RPMI8226 (cell line): ENCODE measurements around the gene NOS2.
"Not testable (repeated sequence)": the region's sequence is repeated elsewhere in the genome, so short reads cannot be mapped to it uniquely, and the experiment has no call there.

Experiments
- DNase-seq: peaks from one replicate; pipeline ENCODE4 v3.0.0-alpha.2; 2015

The NOS2 gene

GRCh38 chr17:27783440-27784350 is 16.6 kb downstream of the NOS2 start:
- DNase-seq: no peak

- no peak for DNase-seq
Observed at GRCh38 chr17:27782791-27783206, 17.5 kb downstream of the NOS2 start.

- DNase-seq: no peak
Observed at GRCh38 chr17:27780828-27781404, 19.4 kb downstream of the NOS2 start.

DNA sequence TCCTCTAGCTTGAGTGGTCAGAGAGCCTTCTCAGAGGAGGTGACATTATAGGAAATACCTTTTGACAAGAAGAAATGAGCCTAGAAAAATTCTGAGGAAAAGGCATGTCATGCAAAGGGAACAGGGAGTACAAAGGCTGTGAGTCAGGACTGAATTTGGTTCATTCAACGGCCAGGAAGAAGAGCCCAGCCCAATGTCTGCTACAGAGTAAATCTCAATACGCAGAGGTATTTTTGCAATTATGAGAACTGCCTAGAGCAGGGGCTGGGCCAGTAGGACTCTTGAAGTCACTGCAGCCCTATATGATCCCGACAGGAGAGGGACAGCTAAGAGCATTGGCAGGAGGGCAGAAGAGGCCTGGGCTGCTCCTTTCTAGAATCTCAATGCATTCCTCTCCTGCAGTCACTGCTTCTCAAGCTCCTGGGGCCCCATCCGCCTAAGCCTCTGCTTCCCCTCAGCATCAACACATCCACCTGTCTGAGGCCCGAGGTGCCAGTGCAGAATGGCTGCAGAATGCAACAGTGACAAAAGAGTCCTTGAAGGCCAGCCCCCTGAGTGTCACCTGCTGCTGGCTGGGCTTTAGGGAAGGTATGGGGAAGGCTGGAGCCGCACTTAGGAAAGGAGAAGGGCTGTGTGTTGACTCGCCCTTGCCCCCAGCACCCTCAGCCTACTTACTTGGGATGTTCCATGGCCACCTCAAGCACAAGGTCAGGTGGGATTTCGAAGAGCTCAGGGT is 20.1 kb downstream of the NOS2 start:
- no peak for DNase-seq

GRCh38 chr17:27778183-27778582 is 22.1 kb downstream of the NOS2 start:
- DNase-seq: no peak

DNA sequence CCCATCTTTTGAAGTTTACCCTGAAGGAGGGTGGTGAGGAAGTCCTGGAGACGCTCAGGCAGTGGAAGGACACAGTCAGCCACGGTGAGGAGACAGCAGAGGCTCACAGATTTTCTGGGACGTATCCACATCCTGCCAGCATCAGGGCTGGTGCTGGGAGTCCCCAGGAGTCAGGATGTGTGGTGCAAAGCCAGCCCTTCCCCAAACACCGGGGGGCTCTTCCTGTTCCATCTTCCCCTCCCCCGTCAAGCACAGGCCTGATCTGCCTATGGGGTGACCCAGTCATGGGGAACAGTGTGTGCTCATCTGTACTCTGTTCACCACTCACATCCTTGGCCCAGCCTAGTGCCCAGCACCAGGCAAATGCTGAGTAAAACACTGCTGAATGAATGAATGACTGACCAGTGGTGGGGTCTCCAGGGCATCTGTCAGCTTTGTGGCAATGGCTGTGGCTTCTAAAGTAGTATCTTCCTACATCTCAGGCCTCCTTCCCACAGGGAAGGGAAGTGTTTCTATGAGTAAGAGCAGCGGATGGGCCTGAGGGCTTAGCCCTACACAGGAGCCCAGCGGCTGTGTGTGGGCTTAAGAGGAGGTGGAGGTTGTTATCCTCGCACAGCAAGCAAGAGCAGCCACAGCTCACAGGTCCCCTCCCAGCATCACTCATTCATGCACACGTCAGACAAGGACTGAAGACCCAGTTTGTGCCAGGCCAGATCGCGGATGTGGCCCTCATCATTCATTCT is 23.3 kb downstream of the NOS2 start:
- no peak for DNase-seq

- DNase-seq: no peak
Observed at GRCh38 chr17:27771586-27771985, 28.7 kb downstream of the NOS2 start.

DNA sequence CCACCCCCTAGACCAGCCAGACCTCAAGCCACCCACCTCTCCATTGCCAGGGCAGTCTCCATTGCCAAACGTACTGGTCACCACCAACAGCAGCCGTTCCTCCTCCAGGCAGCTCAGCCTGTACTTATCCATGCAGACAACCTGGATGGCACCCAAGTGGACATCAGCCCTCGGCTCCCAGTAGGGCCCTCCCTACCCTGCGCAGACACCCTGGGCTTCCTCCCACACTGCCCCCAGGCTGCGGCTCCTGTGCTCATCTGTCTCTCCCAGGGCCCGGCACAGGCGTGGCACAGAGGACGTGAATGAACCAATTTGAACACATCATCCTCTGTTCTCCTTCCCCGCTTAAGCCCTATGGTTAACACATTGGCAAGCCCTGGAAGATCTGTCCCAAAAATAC is 29.5 kb downstream of the NOS2 start:
- no peak for DNase-seq

DNA sequence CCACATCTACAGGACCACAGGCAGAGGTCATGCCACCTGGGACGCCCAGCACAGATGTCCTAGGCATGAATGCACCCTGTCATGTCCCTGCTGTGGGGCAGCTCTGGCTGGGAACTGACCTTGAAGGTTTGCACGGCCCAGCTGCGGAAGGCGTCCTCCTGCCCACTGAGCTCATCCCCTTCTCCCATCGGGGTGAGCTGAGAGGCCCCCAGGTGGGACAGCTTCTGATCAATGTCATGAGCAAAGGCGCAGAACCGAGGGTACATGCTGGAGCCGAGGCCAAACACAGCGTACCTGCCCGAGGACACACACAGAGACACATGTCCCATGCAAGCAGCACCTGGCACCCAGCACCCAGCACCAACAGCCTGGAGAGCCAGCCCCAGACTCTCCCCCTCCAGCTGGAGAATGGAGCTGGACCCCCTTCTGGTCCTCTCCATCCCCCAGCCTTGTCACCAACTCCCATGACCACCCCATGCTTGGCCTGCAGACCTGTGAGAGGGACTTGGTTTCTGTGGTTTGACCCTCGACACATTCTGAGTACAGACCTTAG is 31.4 kb downstream of the NOS2 start:
- DNase-seq: no peak

DNA sequence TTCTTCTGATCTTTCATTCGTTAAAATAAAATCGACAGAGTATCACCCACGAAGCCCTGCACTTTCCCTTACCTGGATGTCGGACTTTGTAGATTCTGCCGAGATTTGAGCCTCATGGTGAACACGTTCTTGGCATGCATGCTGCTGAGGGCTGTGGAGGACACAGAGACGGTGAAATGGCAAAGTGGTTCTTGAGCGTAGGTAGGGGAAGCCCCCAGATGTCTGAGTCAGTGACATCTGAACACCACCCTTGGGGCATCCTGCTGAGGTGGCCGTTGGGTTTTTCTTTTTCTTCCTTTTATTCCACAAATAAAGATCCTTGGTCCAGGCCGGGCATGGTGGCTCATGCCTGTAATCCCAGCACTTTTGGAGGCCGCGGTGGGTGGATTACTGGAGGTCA is 33.9 kb downstream of the NOS2 start:
- DNase-seq: no peak

DNA sequence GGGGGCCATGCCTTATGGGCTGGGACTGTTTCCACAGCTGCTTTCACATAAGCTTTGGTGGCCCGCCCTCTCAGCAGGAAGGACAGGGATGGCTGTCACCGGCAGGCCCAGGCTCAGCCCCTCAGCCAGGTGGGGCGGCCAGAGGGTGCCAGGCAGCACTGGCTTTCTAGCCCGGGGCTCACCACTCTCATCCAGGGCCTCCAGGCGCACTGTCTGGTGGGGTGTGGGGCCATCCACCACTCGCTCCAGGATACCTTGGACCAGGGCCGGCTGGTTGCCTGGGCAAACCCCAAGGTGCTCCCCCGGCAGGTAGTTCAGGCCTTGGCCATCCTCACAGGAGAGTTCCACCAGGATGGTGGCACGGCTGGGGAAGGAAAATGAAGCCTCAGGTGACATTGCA is 35.0 kb downstream of the NOS2 start:
- DNase-seq: no peak

- no peak for DNase-seq
Observed at GRCh38 chr17:27764589-27764988, 35.7 kb downstream of the NOS2 start.

DNA sequence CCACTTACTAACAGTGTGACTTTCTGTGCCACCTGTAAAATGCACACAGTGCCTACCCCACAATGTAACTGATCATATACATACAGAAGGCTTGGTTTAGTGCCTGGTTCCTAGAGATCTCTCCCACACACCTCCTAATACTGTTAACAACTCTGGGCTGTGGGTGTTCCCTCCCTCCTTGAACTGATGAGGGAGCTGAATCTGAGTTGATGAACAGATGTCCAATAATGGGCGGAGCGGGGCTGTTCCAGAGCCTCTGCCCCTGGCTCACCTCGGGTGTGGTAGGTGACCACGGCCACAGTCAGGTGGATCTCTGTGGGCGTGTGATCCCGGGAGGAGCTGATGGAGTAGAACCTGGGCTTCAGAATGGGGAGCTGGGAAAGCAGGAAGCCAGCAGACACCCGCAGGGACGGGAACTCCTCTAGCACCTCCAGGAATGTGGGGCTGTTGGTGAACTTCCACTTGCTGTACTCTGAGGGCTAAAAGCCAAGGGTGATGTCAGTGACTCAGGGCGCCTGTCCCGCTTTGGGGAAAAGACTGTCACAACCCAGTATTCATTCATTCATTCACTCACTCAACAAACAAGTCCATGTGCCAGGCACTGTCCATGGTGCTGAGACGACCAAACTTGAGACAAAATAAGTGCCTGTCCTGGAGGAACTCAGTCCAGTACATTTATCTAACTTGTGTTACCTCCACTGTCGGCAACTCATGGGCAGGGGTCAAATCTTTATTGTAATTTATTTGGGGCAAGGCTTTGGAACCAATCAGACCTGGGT is 37.6 kb downstream of the NOS2 start:
- peak; percentile 57 for DNase-seq

DNA sequence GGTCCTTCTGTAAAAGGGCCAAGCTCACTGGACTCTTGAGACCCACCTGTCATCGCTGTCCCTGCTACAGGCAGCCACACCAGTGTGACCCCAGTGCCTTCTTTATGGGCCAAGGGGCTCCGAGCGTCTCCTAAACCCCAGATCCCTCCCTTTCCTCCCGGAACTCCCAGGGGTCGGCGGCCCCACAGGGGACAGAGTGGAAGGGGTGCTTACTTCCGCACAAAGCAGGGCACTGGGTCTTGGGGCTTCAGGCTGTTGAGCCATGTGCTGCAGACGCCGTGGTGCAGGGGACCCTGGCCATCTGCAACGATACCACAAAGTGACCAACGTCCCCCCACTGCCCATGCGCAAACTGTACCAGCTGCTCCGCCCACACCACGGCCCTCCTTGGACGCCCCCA is 39.4 kb downstream of the NOS2 start:
- not testable (repeated sequence) for DNase-seq

DNA sequence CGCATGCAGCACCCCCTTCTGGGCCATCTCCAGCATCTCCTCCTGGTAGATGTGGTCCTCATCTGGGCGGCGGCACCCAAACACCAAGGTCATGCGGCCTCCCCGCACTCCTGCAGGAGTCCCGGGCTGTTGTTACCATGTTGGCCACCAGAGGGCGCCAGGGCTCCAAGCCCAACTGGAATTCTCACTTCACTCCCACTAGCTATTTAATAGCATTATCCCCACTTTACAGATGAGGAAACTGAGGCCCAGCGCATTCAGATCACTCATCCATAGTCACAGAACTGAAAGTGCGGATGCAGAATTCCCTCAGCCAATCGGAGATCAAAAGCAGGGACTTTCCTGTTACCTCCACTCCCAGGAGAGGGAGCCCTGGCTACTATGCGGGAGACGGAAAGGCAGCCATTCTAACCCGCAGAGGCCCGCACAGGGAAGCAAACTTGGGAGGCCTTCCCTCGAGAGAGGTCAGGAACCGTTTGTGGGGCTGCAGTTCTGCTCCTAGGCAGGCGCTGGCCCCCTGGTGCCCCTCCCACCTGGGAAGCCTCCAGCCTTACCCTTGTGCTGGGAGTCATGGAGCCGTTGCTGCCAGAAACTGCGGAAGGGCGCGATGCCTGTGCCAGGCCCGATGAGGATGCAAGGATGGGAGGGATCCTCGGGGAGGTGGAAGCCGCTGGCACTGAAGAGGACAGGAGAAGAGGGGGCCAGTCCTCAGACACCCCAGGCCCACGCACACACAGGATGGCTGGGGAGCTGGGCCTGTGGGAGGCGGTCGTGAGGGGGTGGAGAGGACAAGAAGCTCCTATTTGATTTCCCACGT is 40.1 kb downstream of the NOS2 start:
- DNase-seq: peak; percentile 71

- DNase-seq: no peak
Observed at GRCh38 chr17:27759528-27759927, 40.8 kb downstream of the NOS2 start.

DNA sequence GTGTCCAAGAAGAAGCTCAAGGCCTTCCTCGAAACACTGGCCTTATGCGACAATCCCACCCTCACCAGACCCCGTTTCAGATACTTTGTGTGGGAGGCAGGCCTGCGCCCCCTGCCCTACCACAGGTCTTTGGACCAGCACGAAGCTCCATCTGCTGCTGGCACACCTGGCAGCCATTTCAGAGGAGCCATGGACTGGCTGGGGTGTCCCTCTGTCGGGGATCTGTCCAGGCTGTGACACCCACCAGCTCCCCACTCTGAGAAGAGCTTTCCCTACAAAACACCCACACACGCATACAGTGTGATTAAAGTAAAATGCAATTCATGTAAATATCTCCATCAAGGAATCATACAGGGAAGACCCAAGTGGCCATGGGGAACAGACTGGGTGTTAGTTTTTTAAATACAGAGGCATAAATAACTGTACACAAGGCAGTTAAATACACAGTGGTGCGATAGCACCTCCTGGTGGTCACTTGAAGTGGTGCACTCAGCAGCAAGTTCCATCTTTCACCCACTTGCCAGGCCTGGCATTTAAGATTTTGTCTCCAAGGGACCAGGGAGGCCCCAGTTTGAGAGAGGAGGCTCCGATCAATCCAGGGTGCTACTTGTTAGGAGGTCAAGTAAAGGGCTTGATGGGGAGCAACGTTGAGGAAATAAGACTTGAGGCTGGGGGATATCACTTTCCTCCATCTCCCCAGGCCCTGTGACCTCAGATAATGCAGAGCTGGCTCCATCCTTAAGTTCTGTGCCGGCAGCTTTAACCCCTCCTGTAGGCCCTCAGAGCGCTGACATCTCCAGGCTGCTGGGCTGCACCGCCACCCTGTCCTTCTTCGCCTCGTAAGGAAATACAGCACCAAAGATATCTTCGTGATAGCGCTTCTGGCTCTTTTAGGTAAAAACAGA is 43.6 kb downstream of the NOS2 start:
- DNase-seq: peak; percentile 55

DNA sequence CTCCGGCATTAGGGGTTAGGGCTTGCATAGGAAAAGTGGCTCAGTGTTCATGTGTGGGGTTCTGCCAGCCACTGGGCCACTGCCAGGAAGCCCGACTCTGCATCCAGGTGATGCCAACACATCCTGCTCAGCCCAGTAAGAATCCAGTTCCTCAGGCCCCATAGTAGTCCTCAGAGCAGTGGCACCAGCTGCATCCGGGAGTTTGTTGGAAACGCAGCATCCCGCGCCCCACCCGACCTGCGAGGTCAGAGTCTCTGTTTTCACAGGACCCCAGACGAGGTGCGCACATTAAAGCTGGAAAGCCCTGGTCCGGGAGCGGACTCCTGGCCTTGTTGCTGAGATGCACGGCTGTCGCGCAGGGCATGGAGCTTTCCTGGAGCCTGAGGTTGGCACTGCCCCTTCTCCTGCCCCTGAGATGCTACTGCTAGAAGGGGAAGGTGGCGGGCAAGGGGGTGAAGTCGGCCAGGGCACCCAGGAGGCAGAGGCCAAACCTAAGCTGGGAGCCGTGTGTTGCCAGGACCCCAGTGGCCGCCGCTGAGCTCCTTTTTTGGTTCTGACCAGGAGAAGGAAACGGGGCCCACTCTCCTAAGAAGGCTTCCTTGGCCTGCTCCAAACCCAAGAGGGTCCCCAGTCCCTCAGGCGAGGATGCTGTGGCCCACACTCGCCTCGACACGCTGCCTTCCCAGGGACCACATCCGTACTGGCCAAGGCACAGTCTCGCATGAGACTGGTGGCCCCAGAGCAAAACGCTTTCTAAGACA is 44.4 kb downstream of the NOS2 start:
- no peak for DNase-seq

DNA sequence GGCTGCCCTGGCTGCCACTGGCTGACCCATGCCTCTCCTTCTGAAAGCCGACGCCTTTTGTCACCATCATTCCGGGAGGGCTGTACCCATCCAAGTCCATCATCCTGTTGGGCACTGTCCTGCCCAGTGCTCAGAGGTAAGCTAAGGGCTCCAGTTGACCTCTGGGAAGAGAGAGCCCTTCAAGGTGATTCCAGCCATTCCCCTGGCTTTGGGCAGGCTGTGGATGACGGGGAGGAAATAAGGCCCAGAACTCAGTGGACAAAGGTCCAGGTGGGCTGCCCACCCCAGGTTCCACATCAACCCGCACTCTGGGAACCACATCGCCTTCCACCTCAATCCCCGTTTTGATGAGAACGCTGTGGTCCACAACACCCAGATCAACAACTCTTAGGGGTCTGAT is 45.8 kb downstream of the NOS2 start:
- no peak for DNase-seq
